Inferior parietal cortex (tissue), 1 donor: ENCODE data around the gene ANKRD28.

Experiments
- DNase-seq: peaks from one replicate; pipeline ENCODE4 v3.0.0-alpha.2; 2016; ENCODE audit errors: extremely low spot score

ANKRD28 gene

GRCh38 chr3:15724446-15724845 lies 73.3 kb downstream of the ANKRD28 start:
- no peak for DNase-seq

GRCh38 chr3:15723624-15723884 lies 74.2 kb downstream of the ANKRD28 start:
- no peak for DNase-seq

GRCh38 chr3:15722877-15723623 lies 74.7 kb downstream of the ANKRD28 start:
- no peak for DNase-seq

GRCh38 chr3:15716178-15716577 lies 81.6 kb downstream of the ANKRD28 start:
- DNase-seq = no peak

- DNase-seq = no peak
Observed at GRCh38 chr3:15714448-15714847, 83.3 kb downstream of the ANKRD28 start.

GRCh38 chr3:15713364-15713763 lies 84.4 kb downstream of the ANKRD28 start:
- no peak for DNase-seq

GRCh38 chr3:15711281-15711680 lies 86.5 kb downstream of the ANKRD28 start:
- no peak for DNase-seq

GRCh38 chr3:15708882-15709677 lies 88.7 kb downstream of the ANKRD28 start:
- DNase-seq = no peak

GRCh38 chr3:15707779-15708178 lies 90.0 kb downstream of the ANKRD28 start:
- no peak for DNase-seq

- no peak for DNase-seq
Observed at GRCh38 chr3:15703346-15703745, 94.4 kb downstream of the ANKRD28 start.

- no peak for DNase-seq
Observed at GRCh38 chr3:15694628-15695027, 103.2 kb downstream of the ANKRD28 start.

GRCh38 chr3:15693355-15693754 lies 104.4 kb downstream of the ANKRD28 start:
- no peak for DNase-seq

- DNase-seq = no peak
Observed at GRCh38 chr3:15690748-15691147, 107.0 kb downstream of the ANKRD28 start.

GRCh38 chr3:15690230-15690629 lies 107.5 kb downstream of the ANKRD28 start:
- no peak for DNase-seq

- no peak for DNase-seq
Observed at GRCh38 chr3:15685927-15686326, 111.9 kb downstream of the ANKRD28 start.

- no peak for DNase-seq
Observed at GRCh38 chr3:15683253-15683652, 114.5 kb downstream of the ANKRD28 start.

GRCh38 chr3:15682561-15683185 lies 115.1 kb downstream of the ANKRD28 start:
- DNase-seq = peak; percentile 64

- no peak for DNase-seq
Observed at GRCh38 chr3:15681668-15682067, 116.1 kb downstream of the ANKRD28 start.

- DNase-seq = no peak
Observed at GRCh38 chr3:15679306-15679705, 118.5 kb downstream of the ANKRD28 start.

- DNase-seq = no peak
Observed at GRCh38 chr3:15676259-15676658, 121.5 kb downstream of the ANKRD28 start.

GRCh38 chr3:15673536-15673935 lies 124.2 kb downstream of the ANKRD28 start:
- DNase-seq = no peak

- DNase-seq = no peak
Observed at GRCh38 chr3:15667484-15667883, 130.3 kb downstream of the ANKRD28 start.

- DNase-seq = no peak
Observed at GRCh38 chr3:15666277-15666676, 131.5 kb downstream of the ANKRD28 start.
